Endothelial cell of umbilical vein (primary cell): Measurements from ENCODE around the gene TMEM184B. TPM values are rescaled to one million over a fixed set of nuclear protein-coding genes. Genes with fewer than 3 reads are reported as not detected.

Experiments
- BruUV-seq: library from RNA; stranded (reverse); fragments of 400-500 nt; replicated peaks from 2 replicates; lab custom pipeline; 2021; lab: Mats Ljungman, UMichigan
- CTCF ChIA-PET: fragments of 300-600, 350-600 bp; sonication (Branson Sonifier 250); formaldehyde crosslinking; loops from one replicate; lab custom pipeline; 2021; ENCODE audit warnings: antibody characterized with exemption, inconsistent platforms; lab: Charles Lee
- POLR2A ChIA-PET: fragments of 300-600, 350-600 bp; sonication (Branson Sonifier 250); formaldehyde crosslinking; loops from one replicate; lab custom pipeline; 2021; ENCODE audit warnings: antibody characterized with exemption, inconsistent platforms; lab: Charles Lee
- DNase-seq: peaks from one replicate; pipeline ENCODE4 v3.0.0-alpha.2; 2011; ENCODE audit warnings: low read depth, low spot score
- FAIRE-seq: peaks from 2 replicates; lab custom pipeline; 2011; peaks lifted over from hg19 to GRCh38; lab: Jason Lieb, UNC
- H2AFZ ChIP-seq: 2 replicates; pipeline ENCODE4 v1.6.0; 2012; ENCODE audit warnings: low read depth, low read length, control low read depth, inconsistent platforms
- H3K27ac ChIP-seq: 2 replicates; pipeline ENCODE4 v1.5.1; 2011; ENCODE audit warnings: low read depth, mild to moderate bottlenecking, control low read depth, low read length, moderate library complexity; ENCODE audit not compliant: insufficient read depth
- H3K27me3 ChIP-seq, 2 experiments: 2 replicates each; pipeline versions ENCODE4 v1.6.0 to v1.6.1; 2011; ENCODE audit warnings: low read length in 2 of 2, mixed read lengths in 1 of 2; ENCODE audit not compliant: control insufficient read depth in 2 of 2, insufficient read depth in 2 of 2
- H3K36me3 ChIP-seq, 2 experiments: 2 replicates in 1 of 2; 3 replicates in 1 of 2; pipeline ENCODE4 v1.5.1; 2011; ENCODE audit warnings: low read length in 2 of 2, mild to moderate bottlenecking in 1 of 2, moderate library complexity in 1 of 2; ENCODE audit not compliant: control insufficient read depth in 2 of 2, insufficient read depth in 2 of 2; ENCODE audit errors: extremely low read depth in 1 of 2
- H3K4me1 ChIP-seq: 3 replicates; pipeline ENCODE4 v1.5.1; 2011; ENCODE audit warnings: mild to moderate bottlenecking, low read length; ENCODE audit not compliant: control insufficient read depth, insufficient read depth; ENCODE audit errors: extremely low read depth
- H3K4me2 ChIP-seq: 2 replicates; pipeline ENCODE4 v1.6.1; 2011; ENCODE audit warnings: low read length, control low read depth, mixed read lengths; ENCODE audit not compliant: insufficient read depth
- H3K4me3 ChIP-seq, 3 experiments: fragments of 200-600 bp in 1 of 3; sonication (generic), shearing (Covaris generic) in 1 of 3; replicated peaks in 1 of 3; 2 replicates each; pipeline ENCODE4 v1.5.1; 2011 to 2016; ENCODE audit warnings: control low read depth in 3 of 3, low read length in 3 of 3, mild to moderate bottlenecking in 2 of 3, inconsistent platforms in 1 of 3, low read depth in 1 of 3, moderate library complexity in 1 of 3; ENCODE audit not compliant: insufficient read depth in 1 of 3
- H3K79me2 ChIP-seq: 2 replicates; pipeline ENCODE4 v1.6.0; 2012; ENCODE audit warnings: low read length, inconsistent platforms; ENCODE audit not compliant: control insufficient read depth, insufficient read depth
- H3K9ac ChIP-seq: replicated peaks from 2 replicates; pipeline ENCODE3; 2011; ENCODE audit warnings: low read length, control low read depth; ENCODE audit not compliant: insufficient read depth; ENCODE audit errors: extremely low read depth
- H3K9me1 ChIP-seq: replicated peaks from 3 replicates; pipeline ENCODE4 v1.6.0; 2011; ENCODE audit warnings: mild to moderate bottlenecking, low read length; ENCODE audit not compliant: control insufficient read depth, insufficient read depth; ENCODE audit errors: extremely low read depth
- H3K9me3 ChIP-seq: replicated peaks from 2 replicates; pipeline ENCODE4 v1.5.1; 2012; ENCODE audit warnings: low read length, inconsistent platforms; ENCODE audit not compliant: control insufficient read depth, insufficient read depth
- H4K20me1 ChIP-seq: replicated peaks from 2 replicates; pipeline ENCODE3; 2011; ENCODE audit warnings: mild to moderate bottlenecking, low read length; ENCODE audit not compliant: control insufficient read depth, insufficient read depth; ENCODE audit errors: extremely low read depth
- CTCF ChIP-seq, 2 donors: IDR thresholded peaks; 1 replicate in 1 of 2; 2 replicates in 1 of 2; pipeline ENCODE4 v1.5.1; 2011; ENCODE audit warnings: low read length in 2 of 2, mild to moderate bottlenecking in 2 of 2, moderate library complexity in 2 of 2, control low read depth in 1 of 2, inconsistent platforms in 1 of 2, low read depth in 1 of 2; ENCODE audit not compliant: insufficient read depth in 1 of 2; ENCODE audit errors: extremely low read depth in 1 of 2
- EZH2 ChIP-seq: IDR thresholded peaks from 2 replicates; pipeline ENCODE4 v1.6.1; 2012; ENCODE audit warnings: borderline replicate concordance, low read depth, mild to moderate bottlenecking, moderate library complexity, low read length, inconsistent platforms; ENCODE audit not compliant: severe bottlenecking
- FOS ChIP-seq: IDR thresholded peaks from 2 replicates; pipeline ENCODE4 v1.6.1; 2011; ENCODE audit warnings: mild to moderate bottlenecking, low read length, moderate library complexity, borderline replicate concordance; ENCODE audit not compliant: insufficient read depth
- GATA2 ChIP-seq: IDR thresholded peaks from 2 replicates; pipeline ENCODE4 v1.7.0; 2011; ENCODE audit warnings: low read depth, mild to moderate bottlenecking, moderate library complexity, mixed read lengths, low read length; ENCODE audit not compliant: insufficient read length, insufficient read depth
- JUN ChIP-seq: IDR thresholded peaks from 2 replicates; pipeline ENCODE4 v1.6.1; 2011; ENCODE audit warnings: borderline replicate concordance, low read depth; ENCODE audit not compliant: insufficient read length, insufficient read depth
- MAX ChIP-seq: IDR thresholded peaks from 2 replicates; pipeline ENCODE4 v1.6.1; 2011; ENCODE audit not compliant: insufficient read depth, insufficient read length
- MYC ChIP-seq: IDR thresholded peaks from one replicate; pipeline ENCODE4 v1.6.1; 2011; ENCODE audit warnings: mild to moderate bottlenecking, low read depth, low read length
- POLR2A ChIP-seq: IDR thresholded peaks from 2 replicates; pipeline ENCODE4 v1.6.1; 2012; ENCODE audit warnings: low read depth, mild to moderate bottlenecking, control low read depth, low read length
- POLR2AphosphoS5 ChIP-seq: IDR thresholded peaks from 2 replicates; pipeline ENCODE4 v1.6.1; 2012; ENCODE audit warnings: low read depth, mild to moderate bottlenecking, control low read depth, low read length, moderate library complexity; ENCODE audit not compliant: insufficient read depth
- dilution Hi-C: fragments of 300-500 bp; cut with MboI; formaldehyde crosslinking; loops from one replicate; pipeline ENCODE4 v1.15.0; 2019; ENCODE audit warnings: low sequenced_read_pairs; ENCODE audit not compliant: extremely low pct_ligation_motif_present
- intact Hi-C: fragments of 100-400 bp; cut with micrococcal nuclease; formaldehyde crosslinking; loops from one replicate; pipeline ENCODE4 v1.10.0; 2022
- polyA plus RNA-seq, 4 experiments: library from polyadenylated mRNA; depleted of rRNA in 3 of 4; stranded (reverse) in 3 of 4; unstranded in 1 of 4; fragments of >200 nt; gene quantifications; 2 replicates each; pipeline versions ENCODE4 v1.2.1 to v1.2.3, GENCODE V29; 2011 to 2012; ENCODE audit warnings: missing spikeins in 1 of 4
- total RNA-seq: library from RNA; stranded (reverse); gene quantifications from 2 replicates; pipeline ENCODE4 v1.2.3, GENCODE V29; 2021

TMEM184B gene
- total and polyA plus RNA-seq, 2 donors (not counting 3 experiments of a cell fraction or from before 2014, with no cell fraction given), result 72.5 to 96.6 TPM

GRCh38 chr22:38213319-38213989, 59.4 kb downstream of the TMEM184B start:
- H3K79me2 ChIP-seq, result peaks cover 56% of the 10 kb centered on the region
- no peak overlapping the region for H2AFZ ChIP-seq
- H3K4me2 ChIP-seq, result no peak overlapping the region
- H3K4me1 ChIP-seq, result peaks cover 17% of the 10 kb centered on the region
- DNase-seq (no peak), FAIRE-seq (no peak)
- intact Hi-C loops (loop anchor here (2.0 kb wide), 1 partner anchor 99 kb away; no protein-coding TSS in a partner anchor), dilution Hi-C loops (no loop called here)
- no peaks in the 10 kb centered on the region for H3K27me3 ChIP-seq
- H3K36me3 ChIP-seq, result peaks cover 12 to 23% of the 10 kb centered on the region in 2 experiments
- H3K27ac ChIP-seq, result no peak overlapping the region
- H3K9me3 ChIP-seq, result no peaks in the 10 kb centered on the region
- no peak overlapping the region for H3K4me3 ChIP-seq
- no TSS peak for BruUV-seq
- H3K9ac ChIP-seq, result no peak overlapping the region
- CTCF ChIA-PET, result interaction anchor here (1.5 to 2.3 kb wide), 2 partner anchors 11 to 99 kb away, joined by 5 to 16 read pairs; partner anchors contain the start of gene MAFF
- no peaks in the 10 kb centered on the region for H4K20me1 ChIP-seq
- POLR2A ChIA-PET, result no interaction called here
- H3K9me1 ChIP-seq, result no peaks in the 10 kb centered on the region
- TF ChIP-seq POLR2AphosphoS5 (peak; percentile 24), FOS (no peak), POLR2A (peak; percentile 58)

- H3K4me1 ChIP-seq, result peaks cover 9% of the 10 kb centered on the region
- H3K27ac ChIP-seq, result no peak overlapping the region
- intact Hi-C loops (loop anchor here (2.0 kb wide), 1 partner anchor 98 kb away; no protein-coding TSS in a partner anchor), dilution Hi-C loops (no loop called here)
- CTCF ChIA-PET, result interaction anchor here (1.0 to 2.3 kb wide), 4 partner anchors 98 to 160 kb away, joined by 3 to 16 read pairs (median 6); no protein-coding TSS in a partner anchor
- no peaks in the 10 kb centered on the region for H3K9me3 ChIP-seq
- peaks cover 66% of the 10 kb centered on the region for H3K79me2 ChIP-seq
- TF ChIP-seq CTCF (IDR thresholded peaks at IDR 0.05; ENCODE audit: extremely low read depth in 1 of 2, insufficient read depth in 1 of 2, low read depth in 1 of 2, low read length in 2 of 2) (no peak), EZH2 (no peak), FOS (no peak), MYC (no peak), POLR2AphosphoS5 (no peak), POLR2A (no peak), MAX (no peak), JUN (no peak), GATA2 (no peak)
- peaks cover 19 to 23% of the 10 kb centered on the region in 2 experiments for H3K36me3 ChIP-seq
- POLR2A ChIA-PET, result interaction anchor here (0.6 kb wide), 1 partner anchor 76 kb away, joined by 11 read pairs; no protein-coding TSS in a partner anchor
- H3K9me1 ChIP-seq, result no peaks in the 10 kb centered on the region
- H3K27me3 ChIP-seq, result no peaks in the 10 kb centered on the region
- FAIRE-seq (no peak), DNase-seq (no peak)
- H3K4me3 ChIP-seq, result no peak overlapping the region
- H4K20me1 ChIP-seq, result no peaks in the 10 kb centered on the region
- BruUV-seq, result no TSS peak
- no peak overlapping the region for H2AFZ ChIP-seq
- H3K9ac ChIP-seq, result no peak overlapping the region
- no peak overlapping the region for H3K4me2 ChIP-seq
Observed at GRCh38 chr22:38212442-38212841, 60.4 kb downstream of the TMEM184B start.
